Stomach (tissue), 4 donors: ENCODE results near the gene RTKN2.

Experiments
- EP300 ChIP-seq: sonication (generic); formaldehyde crosslinking; IDR thresholded peaks from one replicate; pipeline ENCODE4 v1.6.1; 2017; ENCODE audit warnings: antibody characterized with exemption
- POLR2A ChIP-seq, 4 donors: fragments of 450-650 bp; IDR thresholded peaks; one replicate each; pipeline ENCODE4 v1.6.1; 2016; ENCODE audit warnings: antibody characterized with exemption in 4 of 4, control low read depth in 2 of 4, mild to moderate bottlenecking in 1 of 4, moderate library complexity in 1 of 4
- POLR2AphosphoS5 ChIP-seq, 3 donors: sonication (generic); formaldehyde crosslinking; IDR thresholded peaks; one replicate each; pipeline ENCODE4 v1.6.1; 2016; ENCODE audit warnings: antibody characterized with exemption in 3 of 3
- TF ChIP-seq, protein P1 (sequence below), 7 experiments: fragments of 450-650 bp in 4 of 7; fragments of 200-600 bp in 3 of 7; sonication (generic) in 3 of 7; IDR thresholded peaks; one replicate each; pipeline ENCODE4 v1.5.1; 2016 to 2019; ENCODE audit warnings: antibody characterized with exemption in 7 of 7, control low read depth in 2 of 7, mild to moderate bottlenecking in 1 of 7

DNA sequence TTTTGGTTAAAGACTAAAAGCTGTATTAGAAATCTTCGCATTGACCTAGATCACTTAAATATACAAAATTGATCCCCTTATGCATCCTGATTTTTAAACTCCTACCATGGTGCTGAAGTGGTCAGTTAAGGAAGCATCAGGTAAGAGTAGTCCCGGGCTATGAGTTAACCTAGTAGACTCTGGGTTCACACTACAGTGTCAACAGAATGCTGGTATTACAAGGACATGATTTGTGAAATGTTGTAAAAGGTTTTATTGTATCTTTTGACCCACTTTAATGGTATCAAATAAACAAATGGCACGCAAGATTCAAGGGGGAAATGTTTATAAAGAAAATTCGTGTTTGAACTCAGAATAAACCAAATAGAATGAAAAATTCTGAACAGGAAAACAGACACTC lies 36.8 kb downstream of the RTKN2 start:
- TF ChIP-seq, protein P1, sequence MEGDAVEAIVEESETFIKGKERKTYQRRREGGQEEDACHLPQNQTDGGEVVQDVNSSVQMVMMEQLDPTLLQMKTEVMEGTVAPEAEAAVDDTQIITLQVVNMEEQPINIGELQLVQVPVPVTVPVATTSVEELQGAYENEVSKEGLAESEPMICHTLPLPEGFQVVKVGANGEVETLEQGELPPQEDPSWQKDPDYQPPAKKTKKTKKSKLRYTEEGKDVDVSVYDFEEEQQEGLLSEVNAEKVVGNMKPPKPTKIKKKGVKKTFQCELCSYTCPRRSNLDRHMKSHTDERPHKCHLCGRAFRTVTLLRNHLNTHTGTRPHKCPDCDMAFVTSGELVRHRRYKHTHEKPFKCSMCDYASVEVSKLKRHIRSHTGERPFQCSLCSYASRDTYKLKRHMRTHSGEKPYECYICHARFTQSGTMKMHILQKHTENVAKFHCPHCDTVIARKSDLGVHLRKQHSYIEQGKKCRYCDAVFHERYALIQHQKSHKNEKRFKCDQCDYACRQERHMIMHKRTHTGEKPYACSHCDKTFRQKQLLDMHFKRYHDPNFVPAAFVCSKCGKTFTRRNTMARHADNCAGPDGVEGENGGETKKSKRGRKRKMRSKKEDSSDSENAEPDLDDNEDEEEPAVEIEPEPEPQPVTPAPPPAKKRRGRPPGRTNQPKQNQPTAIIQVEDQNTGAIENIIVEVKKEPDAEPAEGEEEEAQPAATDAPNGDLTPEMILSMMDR (IDR thresholded peaks at IDR 0.05) = no peak
- TF ChIP-seq POLR2AphosphoS5 (IDR thresholded peaks at IDR 0.05) = no peak
- TF ChIP-seq POLR2A (IDR thresholded peaks at IDR 0.05) = no peak
- TF ChIP-seq EP300 = no peak
